Lung (tissue), 12 donors: ENCODE results near the gene GMNC. TPM values are rescaled to one million over a fixed set of nuclear protein-coding genes. Genes with fewer than 3 reads are reported as not detected.

Experiments used
- ATAC-seq: fragments of 200-7000 bp; cut with Tn5 transposase; one replicate; pipeline ENCODE4 v1.9.1; 2020; ENCODE audit warnings: moderate number of reproducible peaks; ENCODE audit not compliant: insufficient read depth, low FRiP score
- DNase-seq, 3 donors: peaks; one replicate each; pipeline ENCODE4 v3.0.0-alpha.2; 2013 to 2017
- H3K27ac ChIP-seq, 2 donors: one replicate each; pipeline ENCODE4 v1.5.1; 2013; ENCODE audit warnings: mild to moderate bottlenecking in 2 of 2, moderate library complexity in 2 of 2, control low read depth in 1 of 2, inconsistent platforms in 1 of 2, low read depth in 1 of 2, low read length in 1 of 2
- H3K27me3 ChIP-seq, 3 donors: one replicate each; pipeline ENCODE4 v1.5.1; 2013; ENCODE audit warnings: low read length in 2 of 3; ENCODE audit not compliant: control insufficient read depth in 3 of 3, insufficient read depth in 3 of 3
- H3K36me3 ChIP-seq, 4 donors: one replicate each; pipeline ENCODE4 v1.5.1; 2013; ENCODE audit warnings: low read length in 4 of 4, mild to moderate bottlenecking in 1 of 4, moderate library complexity in 1 of 4; ENCODE audit not compliant: control insufficient read depth in 4 of 4, insufficient read depth in 4 of 4
- H3K4me1 ChIP-seq, 5 donors: one replicate each; pipeline ENCODE4 v1.5.1; 2013; ENCODE audit warnings: low read length in 5 of 5, mild to moderate bottlenecking in 2 of 5, moderate library complexity in 1 of 5; ENCODE audit not compliant: control insufficient read depth in 5 of 5, insufficient read depth in 5 of 5
- H3K4me3 ChIP-seq: one replicate; pipeline ENCODE4 v1.5.1; 2013; ENCODE audit warnings: mild to moderate bottlenecking, control low read depth, moderate library complexity
- H3K9ac ChIP-seq, 2 donors: one replicate each; pipeline ENCODE4 v1.5.1; 2013; ENCODE audit warnings: low read length in 2 of 2, control low read depth in 1 of 2; ENCODE audit not compliant: insufficient read depth in 1 of 2
- H3K9me3 ChIP-seq, 4 donors: one replicate each; pipeline ENCODE4 v1.5.1; 2013; ENCODE audit warnings: low read length in 3 of 4, mild to moderate bottlenecking in 1 of 4, moderate library complexity in 1 of 4; ENCODE audit not compliant: control insufficient read depth in 4 of 4, insufficient read depth in 3 of 4
- WGBS, 2 donors: extraction: QIAGEN DNeasy Blood & Tissue Kit; methylation state at CpG; one replicate each; pipeline ENCODE4 v1.1.7; 2013; 5-methylcytosine and 5-hydroxymethylcytosine counted together
- polyA plus RNA-seq, 2 donors: library from polyadenylated mRNA; stranded (reverse); fragments of 200-250 nt; gene quantifications; one replicate each; pipeline ENCODE4 v1.2.1, GENCODE V29; 2013
- total RNA-seq, 2 donors: library from RNA; depleted of rRNA in 1 of 2; stranded (reverse); fragments of >200 nt in 1 of 2; gene quantifications; one replicate each; pipeline ENCODE4 v1.2.1, GENCODE V29; 2014 to 2021
- TF ChIP-seq, protein P1 (sequence below): IDR thresholded peaks from 2 replicates; pipeline ENCODE4 v1.5.1; 2012; ENCODE audit warnings: mild to moderate bottlenecking; ENCODE audit errors: control extremely low read depth, extremely low read depth
- donor health status: control.
- donor health status: control.
- donor health status: Bipolar disorder and iron deficiency.
- donor health status: healthy.
- donor health status: DM: yes; HTN: yes; CAD: no.

Gene GMNC
- total and polyA plus RNA-seq, 4 donors, result 0.07 to 0.34 (median 0.09) TPM

DNA sequence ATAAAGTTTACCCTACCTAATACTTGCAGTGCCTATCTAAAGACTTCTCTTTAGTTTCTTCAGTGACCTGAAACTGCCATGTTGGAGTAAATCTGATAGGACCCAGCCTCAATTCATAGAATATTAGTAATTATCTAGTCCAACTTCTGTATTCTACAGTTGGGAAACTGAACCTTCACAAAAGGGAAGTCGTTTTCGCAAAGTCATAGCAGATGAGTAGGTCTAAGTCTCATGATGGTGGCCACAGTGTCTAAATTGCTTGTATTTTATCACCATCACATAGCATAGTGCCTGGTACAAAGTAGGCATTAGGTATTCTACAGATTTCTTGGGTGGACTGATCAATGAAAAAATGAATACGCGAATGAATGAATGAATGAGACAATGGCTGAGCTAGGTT lies 8.4 kb downstream of the GMNC start:
- DNase-seq, result no peak
- ATAC-seq, result no peak
- Histone ChIP-seq H3K9ac (no peak overlapping the region), H3K4me1 (no peaks in the 10 kb centered on the region), H3K36me3 (no peaks in the 10 kb centered on the region), H3K4me3 (no peak overlapping the region), H3K9me3 (no peaks in the 10 kb centered on the region), H3K27ac (no peak overlapping the region), H3K27me3 (peaks cover 0 to 10% (median 0%) of the 10 kb centered on the region in 3 donors)
- 79 to 85% methylated on average over 4 of the region's 4 CpGs for WGBS, 2 donors
- TF ChIP-seq, protein P1, sequence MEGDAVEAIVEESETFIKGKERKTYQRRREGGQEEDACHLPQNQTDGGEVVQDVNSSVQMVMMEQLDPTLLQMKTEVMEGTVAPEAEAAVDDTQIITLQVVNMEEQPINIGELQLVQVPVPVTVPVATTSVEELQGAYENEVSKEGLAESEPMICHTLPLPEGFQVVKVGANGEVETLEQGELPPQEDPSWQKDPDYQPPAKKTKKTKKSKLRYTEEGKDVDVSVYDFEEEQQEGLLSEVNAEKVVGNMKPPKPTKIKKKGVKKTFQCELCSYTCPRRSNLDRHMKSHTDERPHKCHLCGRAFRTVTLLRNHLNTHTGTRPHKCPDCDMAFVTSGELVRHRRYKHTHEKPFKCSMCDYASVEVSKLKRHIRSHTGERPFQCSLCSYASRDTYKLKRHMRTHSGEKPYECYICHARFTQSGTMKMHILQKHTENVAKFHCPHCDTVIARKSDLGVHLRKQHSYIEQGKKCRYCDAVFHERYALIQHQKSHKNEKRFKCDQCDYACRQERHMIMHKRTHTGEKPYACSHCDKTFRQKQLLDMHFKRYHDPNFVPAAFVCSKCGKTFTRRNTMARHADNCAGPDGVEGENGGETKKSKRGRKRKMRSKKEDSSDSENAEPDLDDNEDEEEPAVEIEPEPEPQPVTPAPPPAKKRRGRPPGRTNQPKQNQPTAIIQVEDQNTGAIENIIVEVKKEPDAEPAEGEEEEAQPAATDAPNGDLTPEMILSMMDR, result no peak

DNA sequence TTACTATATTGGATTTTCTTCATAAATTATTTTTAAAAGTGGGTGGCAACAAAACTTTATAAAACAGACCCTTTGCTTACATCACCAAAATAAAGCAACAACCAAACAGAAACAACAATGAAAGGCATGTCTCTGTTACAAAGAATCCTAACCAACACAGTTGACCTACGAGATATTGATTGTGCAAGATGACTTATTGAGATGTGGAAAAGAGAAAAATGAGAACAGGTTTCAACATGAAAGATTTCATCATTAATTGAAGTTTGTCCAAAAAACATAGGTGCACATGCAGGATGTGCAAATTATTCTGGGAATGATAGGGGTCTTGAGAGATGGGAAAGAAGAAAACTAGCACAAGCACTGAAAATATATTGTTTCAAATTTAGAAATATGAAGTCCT lies 9.0 kb downstream of the GMNC start:
- H3K4me3 ChIP-seq, result no peak overlapping the region
- H3K4me1 ChIP-seq, result no peaks in the 10 kb centered on the region
- no peak overlapping the region for H3K27ac ChIP-seq
- no peaks in the 10 kb centered on the region for H3K9me3 ChIP-seq
- peaks cover 0 to 7% (median 0%) of the 10 kb centered on the region in 3 donors for H3K27me3 ChIP-seq
- no peak for DNase-seq
- TF ChIP-seq, protein P1, result no peak
- 29 to 55% methylated on average over 1 of the region's 1 CpG for WGBS, 2 donors
- no peak overlapping the region for H3K9ac ChIP-seq
- ATAC-seq, result no peak
- no peaks in the 10 kb centered on the region for H3K36me3 ChIP-seq

DNA sequence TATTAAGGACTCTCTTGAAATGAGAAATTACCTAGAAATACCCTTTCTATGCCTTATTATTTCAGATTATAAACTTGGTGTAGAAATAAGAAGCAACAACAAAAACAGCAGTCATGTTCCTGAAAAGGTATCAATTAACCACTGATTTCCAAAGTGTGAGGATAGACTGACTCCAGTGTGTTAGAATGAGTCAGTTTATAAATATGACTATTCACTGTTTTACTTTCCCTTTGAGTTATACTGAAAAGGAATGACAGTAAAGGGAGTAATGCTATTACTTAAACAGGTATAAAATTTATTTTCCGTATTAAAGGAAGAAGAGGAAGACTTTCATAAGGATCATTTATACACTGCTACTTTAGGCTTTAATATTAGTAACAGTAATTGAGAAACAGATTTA lies 12.9 kb downstream of the GMNC start:
- no peak overlapping the region for H3K4me3 ChIP-seq
- no peaks in the 10 kb centered on the region for H3K9me3 ChIP-seq
- peaks cover 0 to 3% (median 0%) of the 10 kb centered on the region in 3 donors for H3K27me3 ChIP-seq
- no peak overlapping the region for H3K27ac ChIP-seq
- WGBS, 2 donors, result 92 to 96% methylated on average over 1 of the region's 1 CpG
- TF ChIP-seq, protein P1, result no peak
- no peak for ATAC-seq
- no peaks in the 10 kb centered on the region for H3K36me3 ChIP-seq
- H3K4me1 ChIP-seq, result no peaks in the 10 kb centered on the region
- no peak overlapping the region for H3K9ac ChIP-seq
- no peak for DNase-seq

DNA sequence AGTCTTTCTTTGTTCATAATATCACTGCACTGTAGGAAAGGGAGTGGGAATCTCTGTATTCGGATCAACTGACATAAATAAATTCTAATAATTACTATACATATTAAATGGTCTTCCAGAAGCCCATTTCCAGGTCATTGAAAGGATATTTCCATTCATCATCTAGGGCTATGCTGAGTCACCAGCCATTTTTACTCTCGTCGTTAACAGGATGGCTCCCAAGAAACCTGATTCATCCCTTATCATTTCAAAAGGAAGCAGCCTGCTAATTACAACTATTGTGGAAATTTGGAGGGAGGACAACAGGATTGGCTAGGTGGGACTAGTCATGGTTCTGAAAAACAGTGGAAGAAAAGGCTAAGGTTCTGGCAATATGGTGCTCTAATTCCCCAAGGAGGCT lies 13.6 kb downstream of the GMNC start:
- no peaks in the 10 kb centered on the region for H3K36me3 ChIP-seq
- no peaks in the 10 kb centered on the region for H3K9me3 ChIP-seq
- no peaks in the 10 kb centered on the region for H3K4me1 ChIP-seq
- H3K4me3 ChIP-seq, result no peak overlapping the region
- TF ChIP-seq, protein P1, result no peak
- peaks cover 0 to 3% (median 0%) of the 10 kb centered on the region in 3 donors for H3K27me3 ChIP-seq
- ATAC-seq (no peak), DNase-seq (no peak)
- H3K9ac ChIP-seq, result no peak overlapping the region
- H3K27ac ChIP-seq, result no peak overlapping the region
- WGBS, 2 donors, result 74 to 87% methylated on average over 3 of the region's 3 CpGs
